SK-N-SH (cell line): Measurements from ENCODE around the gene RAB40C. TPM values are rescaled to one million over a fixed set of nuclear protein-coding genes. Genes with fewer than 3 reads are reported as not detected.

Experiments
- CTCF ChIA-PET: fragments of 300-600, 350-600 bp; formaldehyde crosslinking; extraction: SDS; loops from one replicate; lab custom pipeline; 2021; lab: Yijun Ruan, JAX
- POLR2A ChIA-PET: fragments of 350-600 bp; sonication (Branson Sonifier 250); formaldehyde crosslinking; extraction: SDS; loops from one replicate; lab custom pipeline; 2020; ENCODE audit warnings: antibody characterized with exemption, inconsistent platforms; lab: Yijun Ruan, JAX
- DNase-seq: peaks from one replicate; pipeline ENCODE4 v3.0.0; 2012
- H2AFZ ChIP-seq: fragments of 200-600 bp; sonication (generic); 2 replicates; pipeline ENCODE4 v1.8.1; 2016; ENCODE audit warnings: antibody characterized with exemption, mild to moderate bottlenecking, low read depth
- H3F3A ChIP-seq: fragments of 200-600 bp; sonication (generic); replicated peaks from 2 replicates; pipeline ENCODE3; 2016; ENCODE audit warnings: antibody characterized with exemption, mild to moderate bottlenecking; ENCODE audit not compliant: insufficient read depth
- H3K27ac ChIP-seq, 2 experiments: fragments of 200-500 bp in 1 of 2; fragments of 200-600 bp in 1 of 2; sonication (Bioruptor generic) in 1 of 2; sonication (generic), shearing (Covaris generic) in 1 of 2; 2 replicates each; pipeline versions ENCODE4 v1.5.1 to v1.6.1; 2014 to 2016; ENCODE audit warnings: low read depth in 2 of 2, inconsistent platforms in 1 of 2, low read length in 1 of 2, mild to moderate bottlenecking in 1 of 2, mixed read lengths in 1 of 2
- H3K27me3 ChIP-seq: fragments of 200-600 bp; sonication (generic), shearing (Covaris generic); 2 replicates; pipeline ENCODE4 v1.6.1; 2016; ENCODE audit warnings: mixed run types; ENCODE audit not compliant: insufficient read depth
- H3K36me3 ChIP-seq, 2 experiments: fragments of 200-500 bp in 1 of 2; fragments of 200-600 bp in 1 of 2; sonication (Bioruptor generic) in 1 of 2; sonication (generic) in 1 of 2; replicated peaks in 1 of 2; 2 replicates each; pipeline versions ENCODE3 to v1.5.1; 2014 to 2016; ENCODE audit warnings: low read length in 1 of 2, mild to moderate bottlenecking in 1 of 2; ENCODE audit not compliant: insufficient read depth in 2 of 2, control insufficient read depth in 1 of 2
- H3K4me1 ChIP-seq, 2 experiments: fragments of 200-500 bp in 1 of 2; fragments of 200-600 bp in 1 of 2; sonication (Bioruptor generic) in 1 of 2; sonication (generic), shearing (Covaris generic) in 1 of 2; 2 replicates each; pipeline versions ENCODE4 v1.5.1 to v1.6.1; 2014 to 2016; ENCODE audit warnings: low read depth in 1 of 2, low read length in 1 of 2, mixed run types in 1 of 2; ENCODE audit not compliant: insufficient read depth in 2 of 2, control insufficient read depth in 1 of 2
- H3K4me2 ChIP-seq: fragments of 200-600 bp; sonication (generic), shearing (Covaris generic); 2 replicates; pipeline ENCODE4 v1.6.1; 2017; ENCODE audit warnings: mixed run types
- H3K4me3 ChIP-seq, 2 experiments: fragments of 200-500 bp in 1 of 2; fragments of 200-600 bp in 1 of 2; sonication (Bioruptor generic) in 1 of 2; sonication (generic), shearing (Covaris generic) in 1 of 2; 2 replicates each; pipeline versions ENCODE4 v1.5.1 to v1.8.1; 2014 to 2016; ENCODE audit warnings: low read depth in 2 of 2, inconsistent platforms in 1 of 2, low read length in 1 of 2, mild to moderate bottlenecking in 1 of 2, mixed read lengths in 1 of 2, moderate library complexity in 1 of 2
- H3K79me2 ChIP-seq: fragments of 200-600 bp; sonication (generic); 2 replicates; pipeline ENCODE4 v1.8.1; 2017; ENCODE audit warnings: mild to moderate bottlenecking; ENCODE audit not compliant: insufficient read depth
- H3K9ac ChIP-seq: fragments of 200-600 bp; sonication (generic); 2 replicates; pipeline ENCODE4 v1.6.1; 2017; ENCODE audit warnings: mixed run types
- H3K9me2 ChIP-seq: fragments of 200-600 bp; sonication (generic); 2 replicates; pipeline ENCODE4 v1.6.1; 2017; ENCODE audit warnings: mixed run types
- H3K9me3 ChIP-seq: fragments of 200-600 bp; sonication (generic); 2 replicates; pipeline ENCODE4 v1.6.1; 2017; ENCODE audit warnings: mixed run types, mild to moderate bottlenecking, moderate library complexity
- H4K20me1 ChIP-seq: fragments of 200-600 bp; sonication (generic); 2 replicates; pipeline ENCODE4 v1.6.1; 2017; ENCODE audit warnings: mild to moderate bottlenecking, mixed run types; ENCODE audit not compliant: insufficient read depth
- ELF1 ChIP-seq: IDR thresholded peaks from 2 replicates; pipeline ENCODE4 v1.4.0; 2012
- EP300 ChIP-seq, 2 experiments: IDR thresholded peaks; 2 replicates each; pipeline versions ENCODE4 v1.4.0 to v1.6.1; 2012; ENCODE audit warnings: borderline replicate concordance in 1 of 2, low read depth in 1 of 2, low read length in 1 of 2
- EZH2phosphoT487 ChIP-seq: fragments of 200-600 bp; sonication (generic); IDR thresholded peaks from 2 replicates; pipeline ENCODE4 v1.6.1; 2017; ENCODE audit warnings: low read depth, mixed run types, mild to moderate bottlenecking, antibody characterized with exemption, moderate library complexity, borderline replicate concordance
- FOXJ3 ChIP-seq: sonication (generic); formaldehyde crosslinking; IDR thresholded peaks from 2 replicates; pipeline ENCODE4 v1.5.1; 2020; ENCODE audit warnings: mild to moderate bottlenecking, missing genetic modification reagents
- GABPA ChIP-seq: IDR thresholded peaks from 2 replicates; pipeline ENCODE4 v1.4.0; 2012; ENCODE audit warnings: low read depth, mild to moderate bottlenecking
- GATA2 ChIP-seq: sonication (generic); formaldehyde crosslinking; IDR thresholded peaks from 2 replicates; pipeline ENCODE4 v1.5.0; 2020; ENCODE audit warnings: mild to moderate bottlenecking, missing genetic modification reagents
- IRF3 ChIP-seq: fragments of 150-350 bp; IDR thresholded peaks from 2 replicates; pipeline ENCODE4 v1.6.1; 2016; ENCODE audit warnings: mild to moderate bottlenecking, low read depth, low read length
- JUND ChIP-seq: IDR thresholded peaks from 2 replicates; pipeline ENCODE4 v1.4.0; 2012
- MAX ChIP-seq: IDR thresholded peaks from 2 replicates; pipeline ENCODE4 v1.4.0; 2012; ENCODE audit warnings: low read depth
- NFIC ChIP-seq: IDR thresholded peaks from 2 replicates; pipeline ENCODE4 v1.4.0; 2012; ENCODE audit warnings: borderline replicate concordance
- NRF1 ChIP-seq: IDR thresholded peaks from 2 replicates; pipeline ENCODE4 v1.6.1; 2012; ENCODE audit warnings: low read depth, mild to moderate bottlenecking, low read length
- RAD21 ChIP-seq: IDR thresholded peaks from 2 replicates; pipeline ENCODE4 v1.6.1; 2012; ENCODE audit warnings: mild to moderate bottlenecking, low read length
- RCOR1 ChIP-seq: fragments of 150-350 bp; IDR thresholded peaks from 2 replicates; pipeline ENCODE4 v1.6.1; 2017; ENCODE audit warnings: antibody characterized with exemption, low read length
- RXRA ChIP-seq: IDR thresholded peaks from 2 replicates; pipeline ENCODE4 v1.4.0; 2012; ENCODE audit warnings: low read depth, mild to moderate bottlenecking, borderline replicate concordance
- TEAD4 ChIP-seq: IDR thresholded peaks from 2 replicates; pipeline ENCODE4 v1.4.0; 2012; ENCODE audit warnings: mild to moderate bottlenecking, borderline replicate concordance; ENCODE audit not compliant: insufficient read depth
- USF2 ChIP-seq: fragments of 150-350 bp; IDR thresholded peaks from 2 replicates; pipeline ENCODE4 v1.6.1; 2017; ENCODE audit warnings: antibody characterized with exemption, low read length, low read depth, borderline replicate concordance
- YY1 ChIP-seq: IDR thresholded peaks from 2 replicates; pipeline ENCODE4 v1.4.0; 2012; ENCODE audit warnings: low read depth, mild to moderate bottlenecking
- WGBS: methylation state at CpG from one replicate; pipeline ENCODE4 v1.1.6; 2017; ENCODE audit warnings: low lambda C conversion rate; 5-methylcytosine and 5-hydroxymethylcytosine counted together
- polyA plus RNA-seq, 3 experiments: library from polyadenylated mRNA; depleted of rRNA; stranded (reverse); fragments of >200 nt; gene quantifications; 2 replicates each; pipeline ENCODE4 v1.2.3, GENCODE V29; 2012
- TF ChIP-seq, protein P1 (sequence below): IDR thresholded peaks from 2 replicates; pipeline ENCODE4 v1.4.0; 2012; ENCODE audit warnings: low read depth, borderline replicate concordance
- TF ChIP-seq, protein P2 (sequence below): IDR thresholded peaks from 2 replicates; pipeline ENCODE4 v1.4.0; 2012; ENCODE audit warnings: low read depth, borderline replicate concordance

Gene RAB40C
- polyA plus RNA-seq, 1 of the 3 experiments (the other 2 are of a cell fraction) = 13.0 TPM

- peak; percentile 66; the same call in 1 of the 2 replicates for TF ChIP-seq YY1
- TF ChIP-seq JUND = no peak
- TF ChIP-seq, protein P1, sequence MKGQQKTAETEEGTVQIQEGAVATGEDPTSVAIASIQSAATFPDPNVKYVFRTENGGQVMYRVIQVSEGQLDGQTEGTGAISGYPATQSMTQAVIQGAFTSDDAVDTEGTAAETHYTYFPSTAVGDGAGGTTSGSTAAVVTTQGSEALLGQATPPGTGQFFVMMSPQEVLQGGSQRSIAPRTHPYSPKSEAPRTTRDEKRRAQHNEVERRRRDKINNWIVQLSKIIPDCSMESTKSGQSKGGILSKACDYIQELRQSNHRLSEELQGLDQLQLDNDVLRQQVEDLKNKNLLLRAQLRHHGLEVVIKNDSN = no peak; the same call in 1 of the 2 replicates
- no peak for TF ChIP-seq GATA2
- no peak for TF ChIP-seq RCOR1
- no peak for TF ChIP-seq GABPA
- no peak for TF ChIP-seq EP300 (IDR thresholded peaks at IDR 0.05; ENCODE audit: borderline replicate concordance in 1 of 2, low read depth in 1 of 2, low read length in 1 of 2)
- TF ChIP-seq IRF3 = no peak
- no peak for TF ChIP-seq RXRA
- TF ChIP-seq EZH2phosphoT487 = no peak
- TF ChIP-seq, all 33 proteins: peak for 7
Observed at GRCh38 chr16:641326-642188, 51.7 kb downstream of the RAB40C start, which contains the start of gene MCRIP2 (continued).

- ChIA-PET CTCF (interaction anchor here (0.6 to 2.1 kb wide), 5 partner anchors 14 to 52 kb away, joined by 3 to 11 read pairs (median 3); partner anchors contain the start of genes RAB40C and STUB1), POLR2A (interaction anchor here (1.0 to 1.9 kb wide), 2 partner anchors 10 to 37 kb away, joined by 4 read pairs; no protein-coding TSS in a partner anchor)
- no peak for TF ChIP-seq USF2
- no peak for TF ChIP-seq ELF1
- no peak for TF ChIP-seq RAD21
- no peak for TF ChIP-seq TEAD4
- TF ChIP-seq MAX = peak; percentile 74; the same call in 1 of the 2 replicates
- TF ChIP-seq YY1 = no peak
- no peak for TF ChIP-seq RCOR1
- TF ChIP-seq, protein P2, sequence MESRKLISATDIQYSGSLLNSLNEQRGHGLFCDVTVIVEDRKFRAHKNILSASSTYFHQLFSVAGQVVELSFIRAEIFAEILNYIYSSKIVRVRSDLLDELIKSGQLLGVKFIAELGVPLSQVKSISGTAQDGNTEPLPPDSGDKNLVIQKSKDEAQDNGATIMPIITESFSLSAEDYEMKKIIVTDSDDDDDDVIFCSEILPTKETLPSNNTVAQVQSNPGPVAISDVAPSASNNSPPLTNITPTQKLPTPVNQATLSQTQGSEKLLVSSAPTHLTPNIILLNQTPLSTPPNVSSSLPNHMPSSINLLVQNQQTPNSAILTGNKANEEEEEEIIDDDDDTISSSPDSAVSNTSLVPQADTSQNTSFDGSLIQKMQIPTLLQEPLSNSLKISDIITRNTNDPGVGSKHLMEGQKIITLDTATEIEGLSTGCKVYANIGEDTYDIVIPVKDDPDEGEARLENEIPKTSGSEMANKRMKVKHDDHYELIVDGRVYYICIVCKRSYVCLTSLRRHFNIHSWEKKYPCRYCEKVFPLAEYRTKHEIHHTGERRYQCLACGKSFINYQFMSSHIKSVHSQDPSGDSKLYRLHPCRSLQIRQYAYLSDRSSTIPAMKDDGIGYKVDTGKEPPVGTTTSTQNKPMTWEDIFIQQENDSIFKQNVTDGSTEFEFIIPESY = no peak
- TF ChIP-seq NRF1 = no peak
- TF ChIP-seq FOXJ3 = no peak
- TF ChIP-seq, protein P1 = peak; percentile 66; the same call in 1 of the 2 replicates
- no peak for TF ChIP-seq NFIC
- TF ChIP-seq JUND = no peak
- TF ChIP-seq, all 33 proteins: peak for 2
Observed at GRCh38 chr16:642189-643049, 52.6 kb downstream of the RAB40C start.

More at GRCh38 chr16:642189-643049, 52.6 kb downstream of the RAB40C start:
- peaks cover 11% of the 10 kb centered on the region; the same call in 1 of the 2 replicates for H3K79me2 ChIP-seq
- peaks cover 6 to 35% of the 10 kb centered on the region in 2 experiments; a peak in 2 of 4 replicates for H3K4me1 ChIP-seq
- no peaks in the 10 kb centered on the region for H3K36me3 ChIP-seq
- H3K9ac ChIP-seq = peak overlapping the region; percentile 83; the same call in 1 of the 2 replicates
- H2AFZ ChIP-seq = peak overlapping the region; percentile 35
- 75% methylated on average over 11 of the region's 72 CpGs for WGBS
- no peaks in the 10 kb centered on the region for H3K9me3 ChIP-seq
- H3K27ac ChIP-seq = peak overlapping the region in 1 of 2 experiments; percentile 61; a peak in 1 of 4 replicates
- H3K4me3 ChIP-seq = peak overlapping the region; percentile 73 to 76
- peaks cover 13% of the 10 kb centered on the region for H3F3A ChIP-seq
- no peaks in the 10 kb centered on the region for H3K27me3 ChIP-seq
- H3K9me2 ChIP-seq = no peaks in the 10 kb centered on the region
- H3K4me2 ChIP-seq = peak overlapping the region; percentile 86
- peak; percentile 70 for DNase-seq
- H4K20me1 ChIP-seq = no peaks in the 10 kb centered on the region
